Spleen (tissue), 11 donors: ENCODE results near the gene COL23A1. TPM values are rescaled to one million over a fixed set of nuclear protein-coding genes. Genes with fewer than 3 reads are reported as not detected.

Experiments
- DNase-seq: peaks from one replicate; pipeline ENCODE4 v3.0.0-alpha.2; 2020
- H3K27ac ChIP-seq, 8 donors: fragments of 200-600 bp; sonication (generic) in 7 of 8; 1 replicate in 4 of 8; 2 replicates in 4 of 8; pipeline versions ENCODE4 v1.5.0 to v1.8.0; 2016 to 2021; ENCODE audit warnings: inconsistent platforms in 4 of 8, mild to moderate bottlenecking in 4 of 8, moderate library complexity in 1 of 8
- H3K27me3 ChIP-seq, 7 donors: fragments of 200-600 bp; sonication (generic) in 6 of 7; replicated peaks in 1 of 7; 1 replicate in 4 of 7; 2 replicates in 3 of 7; pipeline versions ENCODE4 v1.5.0 to v1.8.0; 2016 to 2021; ENCODE audit warnings: inconsistent platforms in 3 of 7, mild to moderate bottlenecking in 1 of 7
- H3K36me3 ChIP-seq, 6 donors: fragments of 200-600 bp; sonication (generic) in 5 of 6; 1 replicate in 4 of 6; 2 replicates in 2 of 6; pipeline versions ENCODE4 v1.5.0 to v1.8.0; 2016 to 2021; ENCODE audit warnings: inconsistent platforms in 2 of 6
- H3K4me1 ChIP-seq, 6 donors: fragments of 200-600 bp; sonication (generic) in 5 of 6; 1 replicate in 3 of 6; 2 replicates in 3 of 6; pipeline versions ENCODE4 v1.5.0 to v1.8.0; 2016 to 2021; ENCODE audit warnings: inconsistent platforms in 3 of 6
- H3K4me3 ChIP-seq, 8 donors: fragments of 200-600 bp; sonication (generic) in 7 of 8; 1 replicate in 4 of 8; 2 replicates in 4 of 8; pipeline versions ENCODE4 v1.5.0 to v1.8.0; 2016 to 2021; ENCODE audit warnings: inconsistent platforms in 4 of 8, mild to moderate bottlenecking in 4 of 8, moderate library complexity in 2 of 8
- H3K9me3 ChIP-seq, 8 donors: fragments of 200-600 bp; sonication (generic) in 7 of 8; 1 replicate in 4 of 8; 2 replicates in 4 of 8; pipeline versions ENCODE4 v1.5.0 to v1.8.0; 2016 to 2021; ENCODE audit warnings: inconsistent platforms in 4 of 8
- POLR2A ChIP-seq, 3 donors: fragments of 450-650 bp; IDR thresholded peaks; one replicate each; pipeline ENCODE4 v1.5.1; 2017; ENCODE audit warnings: antibody characterized with exemption in 3 of 3, mild to moderate bottlenecking in 1 of 3
- POLR2AphosphoS5 ChIP-seq, 3 donors: sonication (generic); formaldehyde crosslinking; IDR thresholded peaks; one replicate each; pipeline ENCODE4 v1.5.1; 2017; ENCODE audit warnings: antibody characterized with exemption in 3 of 3
- WGBS, 5 donors: extraction: QIAGEN DNeasy Blood & Tissue Kit in 3 of 5; methylation state at CpG; one replicate each; pipeline versions ENCODE4 v1.1.5 to v1.1.7; 2013 to 2018; 5-methylcytosine and 5-hydroxymethylcytosine counted together
- intact Hi-C: fragments of 100-400 bp; cut with DNase I; formaldehyde crosslinking; loops from one replicate; pipeline ENCODE4 v1.15.0; 2023; ENCODE audit warnings: low total_unique reads
- polyA plus RNA-seq, 3 donors: library from polyadenylated mRNA; stranded (reverse); fragments of 200-250 nt; gene quantifications; one replicate each; pipeline ENCODE4 v1.2.1, GENCODE V29; 2013
- total RNA-seq, 7 donors: library from RNA; depleted of rRNA in 3 of 7; stranded (reverse); fragments of >200 nt in 3 of 7; fragmentation: NEBNext Ultra II Directional in 4 of 7; extraction: Animal tissue kit (Norgen Biotek cat#: 25700) in 4 of 7; gene quantifications; one replicate each; pipeline versions ENCODE4 v1.1.0 to v1.2.1, GENCODE V29; 2016 to 2021
- TF ChIP-seq, protein P1 (sequence below), 11 experiments: fragments of 200-600 bp in 7 of 11; fragments of 450-650 bp in 4 of 11; sonication (generic) in 4 of 11; IDR thresholded peaks in 8 of 11; conservative IDR thresholded peaks in 3 of 11; 1 replicate in 7 of 11; 2 replicates in 4 of 11; pipeline versions ENCODE4 v1.4.0 to v1.8.0; 2016 to 2021; ENCODE audit warnings: antibody characterized with exemption in 11 of 11, inconsistent platforms in 4 of 11, mild to moderate bottlenecking in 1 of 11
- donor health status: healthy with polysubstance abuse.
- donor health status: DM: no; HTN: no; CAD: no; lungs with moderate emphysema.
- donor health status: DM: no; HTN: no; CAD: no.
- donor health status: Bipolar disorder and iron deficiency.
- donor health status: healthy.
- donor health status: DM: no; HTN: no; CAD: no.
- donor health status: DM: yes; HTN: yes; CAD: no.

COL23A1 gene
- total and polyA plus RNA-seq, 10 donors = 0.63 to 3.8 (median 1.9) TPM

DNA sequence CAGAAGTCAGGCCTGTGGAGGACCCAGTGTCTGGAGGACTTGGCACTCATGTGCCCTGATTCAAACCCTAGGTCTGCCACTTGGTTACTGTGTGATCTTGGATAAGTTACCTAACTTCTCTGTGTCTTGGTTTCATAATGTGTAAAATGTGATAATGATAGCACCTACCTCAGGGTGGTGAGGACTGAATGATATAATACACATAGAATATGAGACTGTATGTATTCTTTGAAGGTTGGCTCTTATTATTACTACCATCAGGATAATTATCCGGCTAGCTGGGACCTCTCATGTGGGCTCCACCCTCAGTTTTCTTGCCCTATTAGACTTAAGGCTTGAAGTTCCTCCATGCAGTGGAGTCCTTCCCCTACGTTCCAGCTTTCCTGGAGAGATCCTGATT is 172.2 kb downstream of the COL23A1 start:
- Histone ChIP-seq H3K27me3 (peaks cover 0 to 22% (median 0%) of the 10 kb centered on the region in 7 donors), H3K4me3 (no peak overlapping the region), H3K36me3 (no peaks in the 10 kb centered on the region), H3K4me1 (peaks cover 0 to 4% (median 0%) of the 10 kb centered on the region in 6 donors), H3K9me3 (no peaks in the 10 kb centered on the region), H3K27ac (no peak overlapping the region)
- 77 to 86% (median 83%) methylated on average over 2 of the region's 2 CpGs for WGBS, 5 donors
- intact Hi-C loops = no loop called here
- TF ChIP-seq, protein P1, sequence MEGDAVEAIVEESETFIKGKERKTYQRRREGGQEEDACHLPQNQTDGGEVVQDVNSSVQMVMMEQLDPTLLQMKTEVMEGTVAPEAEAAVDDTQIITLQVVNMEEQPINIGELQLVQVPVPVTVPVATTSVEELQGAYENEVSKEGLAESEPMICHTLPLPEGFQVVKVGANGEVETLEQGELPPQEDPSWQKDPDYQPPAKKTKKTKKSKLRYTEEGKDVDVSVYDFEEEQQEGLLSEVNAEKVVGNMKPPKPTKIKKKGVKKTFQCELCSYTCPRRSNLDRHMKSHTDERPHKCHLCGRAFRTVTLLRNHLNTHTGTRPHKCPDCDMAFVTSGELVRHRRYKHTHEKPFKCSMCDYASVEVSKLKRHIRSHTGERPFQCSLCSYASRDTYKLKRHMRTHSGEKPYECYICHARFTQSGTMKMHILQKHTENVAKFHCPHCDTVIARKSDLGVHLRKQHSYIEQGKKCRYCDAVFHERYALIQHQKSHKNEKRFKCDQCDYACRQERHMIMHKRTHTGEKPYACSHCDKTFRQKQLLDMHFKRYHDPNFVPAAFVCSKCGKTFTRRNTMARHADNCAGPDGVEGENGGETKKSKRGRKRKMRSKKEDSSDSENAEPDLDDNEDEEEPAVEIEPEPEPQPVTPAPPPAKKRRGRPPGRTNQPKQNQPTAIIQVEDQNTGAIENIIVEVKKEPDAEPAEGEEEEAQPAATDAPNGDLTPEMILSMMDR (IDR thresholded peaks at IDR 0.05 in 8 of 11, conservative IDR thresholded peaks at IDR 0.05 in 3 of 11) = no peak
- TF ChIP-seq POLR2AphosphoS5 (IDR thresholded peaks at IDR 0.05) = no peak
- no peak for TF ChIP-seq POLR2A (IDR thresholded peaks at IDR 0.05)
- no peak for DNase-seq

- no peak overlapping the region for H3K4me3 ChIP-seq
- intact Hi-C loops = no loop called here
- TF ChIP-seq POLR2AphosphoS5 (IDR thresholded peaks at IDR 0.05) = no peak
- no peak for TF ChIP-seq POLR2A (IDR thresholded peaks at IDR 0.05)
- TF ChIP-seq, protein P1 (IDR thresholded peaks at IDR 0.05 in 8 of 11, conservative IDR thresholded peaks at IDR 0.05 in 3 of 11) = no peak
- H3K27me3 ChIP-seq = peaks cover 0 to 22% (median 0%) of the 10 kb centered on the region in 7 donors
- DNase-seq = no peak
- WGBS, 5 donors = 31 to 46% (median 40%) methylated on average over 13 of the region's 13 CpGs
- H3K9me3 ChIP-seq = no peaks in the 10 kb centered on the region
- peaks cover 0 to 4% (median 0%) of the 10 kb centered on the region in 6 donors for H3K4me1 ChIP-seq
- no peak overlapping the region for H3K27ac ChIP-seq
- no peaks in the 10 kb centered on the region for H3K36me3 ChIP-seq
These were observed 172.8 kb downstream of the COL23A1 start for GRCh38 chr5:178417391-178417811.

DNA sequence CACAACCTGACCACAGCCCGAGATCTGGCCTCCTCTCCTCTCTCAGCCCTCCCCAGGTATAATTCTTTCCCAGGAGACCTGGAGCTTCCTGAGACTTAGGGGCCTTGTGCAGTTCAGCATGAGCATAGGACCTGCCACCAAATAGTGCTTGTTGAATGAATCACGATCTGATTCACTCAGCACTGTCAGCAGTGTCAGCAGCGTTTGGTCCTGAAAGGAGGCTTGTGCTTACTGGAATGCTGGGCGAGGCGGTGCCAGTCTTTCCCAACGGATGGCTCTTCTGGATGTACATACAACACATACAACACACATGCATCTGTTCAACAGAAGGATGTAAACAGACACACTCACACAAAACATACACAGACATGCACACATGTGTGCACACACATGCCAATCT is 173.3 kb downstream of the COL23A1 start:
- TF ChIP-seq, protein P1 (IDR thresholded peaks at IDR 0.05 in 8 of 11, conservative IDR thresholded peaks at IDR 0.05 in 3 of 11) = no peak
- TF ChIP-seq POLR2A (IDR thresholded peaks at IDR 0.05) (no peak), POLR2AphosphoS5 (IDR thresholded peaks at IDR 0.05) (no peak)
- Histone ChIP-seq H3K27ac (no peak overlapping the region), H3K27me3 (peaks cover 0 to 22% (median 0%) of the 10 kb centered on the region in 7 donors), H3K9me3 (no peaks in the 10 kb centered on the region), H3K36me3 (no peaks in the 10 kb centered on the region), H3K4me1 (peaks cover 0 to 4% (median 0%) of the 10 kb centered on the region in 6 donors), H3K4me3 (no peak overlapping the region)
- WGBS, 5 donors = 59 to 80% (median 73%) methylated on average over 4 to 6 of the region's 6 CpGs
- DNase-seq = no peak
- intact Hi-C loops = no loop called here

- no peak for DNase-seq
- TF ChIP-seq, protein P1 (IDR thresholded peaks at IDR 0.05 in 8 of 11, conservative IDR thresholded peaks at IDR 0.05 in 3 of 11) = no peak
- no peak for TF ChIP-seq POLR2A (IDR thresholded peaks at IDR 0.05)
- TF ChIP-seq POLR2AphosphoS5 (IDR thresholded peaks at IDR 0.05) = no peak
- 92 to 96% (median 95%) methylated on average over 6 to 12 of the region's 12 CpGs for WGBS, 5 donors
These were observed 173.8 kb downstream of the COL23A1 start for GRCh38 chr5:178416206-178416882.

More at GRCh38 chr5:178416206-178416882, 173.8 kb downstream of the COL23A1 start:
- H3K36me3 ChIP-seq = no peaks in the 10 kb centered on the region
- intact Hi-C loops = no loop called here
- no peak overlapping the region for H3K4me3 ChIP-seq
- peaks cover 0 to 4% (median 0%) of the 10 kb centered on the region in 6 donors for H3K4me1 ChIP-seq
- no peak overlapping the region for H3K27ac ChIP-seq
- H3K9me3 ChIP-seq = no peaks in the 10 kb centered on the region
- H3K27me3 ChIP-seq = peaks cover 0 to 22% (median 0%) of the 10 kb centered on the region in 7 donors
